HepG2 (cell line): ENCODE measurements around the gene IL1A. TPM values are rescaled to one million over a fixed set of nuclear protein-coding genes. Genes with fewer than 3 reads are reported as not detected.

Experiments used
- DR1 ChIP-seq: sonication (generic); formaldehyde crosslinking; IDR thresholded peaks from 2 replicates; pipeline ENCODE4 v1.8.0; 2021; ENCODE audit warnings: mild to moderate bottlenecking, missing genetic modification reagents, inconsistent platforms
- GFI1 ChIP-seq: sonication (generic); formaldehyde crosslinking; IDR thresholded peaks from 2 replicates; pipeline ENCODE4 v1.5.0; 2020; ENCODE audit warnings: missing genetic modification reagents, mild to moderate bottlenecking, borderline replicate concordance
- HBP1 ChIP-seq: IDR thresholded peaks from 2 replicates; pipeline ENCODE4 v1.6.1; 2016; ENCODE audit warnings: low read depth, control low read depth
- HNF1A ChIP-seq, 2 experiments: sonication (generic) in 1 of 2; formaldehyde crosslinking in 1 of 2; IDR thresholded peaks; 2 replicates each; pipeline versions ENCODE4 v1.4.0 to v1.6.1; 2016 to 2020; ENCODE audit warnings: borderline replicate concordance in 1 of 2, low read depth in 1 of 2, mild to moderate bottlenecking in 1 of 2, missing genetic modification reagents in 1 of 2
- IRF1 ChIP-seq: sonication (generic); formaldehyde crosslinking; IDR thresholded peaks from 2 replicates; pipeline ENCODE4 v1.4.0; 2020; ENCODE audit warnings: low read depth, mild to moderate bottlenecking, missing genetic modification reagents
- KAT2B ChIP-seq: fragments of 150-350 bp; IDR thresholded peaks from 2 replicates; pipeline ENCODE4 v1.6.1; 2014; ENCODE audit warnings: low read depth, low read length, borderline replicate concordance
- PAWR ChIP-seq: sonication (generic); formaldehyde crosslinking; IDR thresholded peaks from 2 replicates; pipeline ENCODE4 v1.4.0; 2020; ENCODE audit warnings: missing genetic modification reagents, mild to moderate bottlenecking, borderline replicate concordance
- SIX4 ChIP-seq: sonication (generic); formaldehyde crosslinking; IDR thresholded peaks from 2 replicates; pipeline ENCODE4 v1.4.0; 2020; ENCODE audit warnings: missing genetic modification reagents
- TEF ChIP-seq: sonication (generic); formaldehyde crosslinking; IDR thresholded peaks from 2 replicates; pipeline ENCODE4 v1.5.0; 2020; ENCODE audit warnings: missing genetic modification reagents
- TFDP2 ChIP-seq: sonication (generic); formaldehyde crosslinking; IDR thresholded peaks from 2 replicates; pipeline ENCODE4 v1.4.0; 2020; ENCODE audit warnings: missing genetic modification reagents
- TRIM24 ChIP-seq: sonication (generic); formaldehyde crosslinking; IDR thresholded peaks from 2 replicates; pipeline ENCODE4 v1.8.0; 2022; ENCODE audit warnings: mild to moderate bottlenecking, missing genetic modification reagents
- ZNF138 ChIP-seq: sonication (generic); formaldehyde crosslinking; IDR thresholded peaks from 2 replicates; pipeline ENCODE4 v1.5.0; 2020; ENCODE audit warnings: mild to moderate bottlenecking, low read depth, missing genetic modification reagents
- polyA plus RNA-seq, 8 experiments: library from polyadenylated mRNA; depleted of rRNA in 3 of 8; stranded (reverse) in 7 of 8; unstranded in 1 of 8; fragments of >200 nt; fragmentation: Illumina TruSeq in 4 of 8; extraction: Trizol in 4 of 8; gene quantifications; 2 replicates each; pipeline versions ENCODE4 v1.2.1 to v1.2.3, GENCODE V29; 2011 to 2016; ENCODE audit warnings: low read depth in 4 of 8, missing spikeins in 1 of 8, mixed read lengths in 1 of 8; ENCODE audit not compliant: insufficient read depth in 1 of 8
- total RNA-seq, 5 experiments: library from RNA; depleted of rRNA; stranded (reverse); fragments of >200 nt; fragmentation: Illumina TruSeq; extraction: Trizol; gene quantifications; 2 replicates each; pipeline ENCODE4 v1.2.3, GENCODE V29; 2016; ENCODE audit warnings: low read depth in 1 of 5

Gene IL1A
- total and polyA plus RNA-seq, 2 of the 13 experiments (the other 11 are each of a cell fraction or from before 2014, with no cell fraction given), result not detected

GRCh38 chr2:112726487-112727190, 57.7 kb downstream of the IL1A start (continued):
- 0 out of 2 replicates have a peak, but pooled peaks have one; percentile 39 for TF ChIP-seq TFDP2 (CRISPR knock-in tag)
- no peak for TF ChIP-seq TEF (CRISPR knock-in tag)
- 0 out of 2 replicates have a peak, but pooled peaks have one; percentile 12 for TF ChIP-seq SIX4
- TF ChIP-seq GFI1 (CRISPR knock-in tag), result peak; percentile 30; the same call in 1 of the 2 replicates
- no peak for TF ChIP-seq TRIM24 (CRISPR knock-in tag)
- no peak for TF ChIP-seq HBP1
- peak; percentile 53; the same call in 1 of the 2 replicates for TF ChIP-seq IRF1 (CRISPR knock-in tag)
- 0 out of 2 replicates have a peak, but pooled peaks have one; percentile 19 for TF ChIP-seq ZNF138
- TF ChIP-seq HNF1A (IDR thresholded peaks at IDR 0.05; ENCODE audit: low read depth), result no peak
- TF ChIP-seq HNF1A (CRISPR knock-in tag; IDR thresholded peaks at IDR 0.05; ENCODE audit: borderline replicate concordance), result peak; percentile 18
- TF ChIP-seq DR1 (CRISPR knock-in tag), result no peak
- TF ChIP-seq KAT2B, result peak; percentile 18; the same call in 1 of the 2 replicates
- peak; percentile 85; the same call in 1 of the 2 replicates for TF ChIP-seq PAWR (CRISPR knock-in tag)
